Lower lobe of right lung (tissue), 2 donors: ENCODE results near the gene MRPL3. TPM values are rescaled to one million over a fixed set of nuclear protein-coding genes. Genes with fewer than 3 reads are reported as not detected.

Source experiments
- ATAC-seq, 2 donors: fragments of 200-7000 bp; cut with Tn5 transposase; one replicate each; pipeline ENCODE4 v1.9.1; 2020 to 2022; ENCODE audit warnings: mild to moderate bottlenecking in 2 of 2, moderate library complexity in 2 of 2
- DNase-seq: peaks from one replicate; pipeline ENCODE4 v3.0.0-alpha.2; 2020
- H3K27ac ChIP-seq: fragments of 200-600 bp; one replicate; pipeline ENCODE4 v1.8.0; 2022
- H3K27me3 ChIP-seq: fragments of 200-600 bp; one replicate; pipeline ENCODE4 v1.8.0; 2022; ENCODE audit warnings: low read depth
- H3K36me3 ChIP-seq: fragments of 200-600 bp; one replicate; pipeline ENCODE4 v1.8.0; 2022; ENCODE audit warnings: mild to moderate bottlenecking
- H3K4me1 ChIP-seq: fragments of 200-600 bp; one replicate; pipeline ENCODE4 v1.8.0; 2022
- H3K4me3 ChIP-seq: fragments of 200-600 bp; one replicate; pipeline ENCODE4 v1.8.0; 2022; ENCODE audit warnings: mild to moderate bottlenecking
- H3K9me3 ChIP-seq: fragments of 200-600 bp; one replicate; pipeline ENCODE4 v1.8.0; 2022
- intact Hi-C: fragments of 100-400 bp; cut with DNase I; formaldehyde crosslinking; loops from one replicate; pipeline ENCODE4 v1.11.0; 2022
- total RNA-seq: library from RNA; stranded (reverse); fragmentation: NEBNext Ultra II Directional; extraction: Animal tissue kit (Norgen Biotek cat#: 25700); gene quantifications from one replicate; pipeline ENCODE4 v1.2.1, GENCODE V29; 2021
- TF ChIP-seq, protein P1 (sequence below): fragments of 200-600 bp; IDR thresholded peaks from one replicate; pipeline ENCODE4 v1.8.0; 2022; ENCODE audit warnings: antibody characterized with exemption, mild to moderate bottlenecking
- donor health status: DM: no; HTN: yes; CAD: no; lungs with severe emphysema.

MRPL3 gene
- total RNA-seq, 1 donor from 2014 or later, result 48.4 TPM

DNA sequence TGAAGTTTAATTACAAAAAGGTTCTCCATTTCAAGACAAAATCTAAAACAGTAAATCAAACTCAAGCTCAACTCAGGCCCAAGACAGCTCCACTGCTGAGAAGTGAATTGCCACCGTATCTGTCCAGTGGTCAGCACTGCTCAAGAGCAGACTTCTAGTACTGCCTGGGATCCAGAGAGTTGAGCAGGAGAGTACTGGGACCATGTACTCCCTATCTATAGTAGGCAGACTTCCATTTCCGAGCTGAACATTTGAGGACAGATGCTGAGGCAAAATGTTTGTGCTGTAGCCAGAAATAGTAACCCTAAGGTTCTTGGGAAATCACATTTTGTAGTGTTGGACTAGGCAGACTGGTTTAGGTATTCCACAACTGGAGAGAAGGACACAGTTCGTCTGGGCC is 44.1 kb downstream of the MRPL3 start:
- Histone ChIP-seq H3K4me3 (no peak overlapping the region), H3K36me3 (peaks cover 35% of the 10 kb centered on the region), H3K9me3 (no peaks in the 10 kb centered on the region), H3K27ac (no peak overlapping the region), H3K4me1 (no peaks in the 10 kb centered on the region), H3K27me3 (no peaks in the 10 kb centered on the region)
- TF ChIP-seq, protein P1, sequence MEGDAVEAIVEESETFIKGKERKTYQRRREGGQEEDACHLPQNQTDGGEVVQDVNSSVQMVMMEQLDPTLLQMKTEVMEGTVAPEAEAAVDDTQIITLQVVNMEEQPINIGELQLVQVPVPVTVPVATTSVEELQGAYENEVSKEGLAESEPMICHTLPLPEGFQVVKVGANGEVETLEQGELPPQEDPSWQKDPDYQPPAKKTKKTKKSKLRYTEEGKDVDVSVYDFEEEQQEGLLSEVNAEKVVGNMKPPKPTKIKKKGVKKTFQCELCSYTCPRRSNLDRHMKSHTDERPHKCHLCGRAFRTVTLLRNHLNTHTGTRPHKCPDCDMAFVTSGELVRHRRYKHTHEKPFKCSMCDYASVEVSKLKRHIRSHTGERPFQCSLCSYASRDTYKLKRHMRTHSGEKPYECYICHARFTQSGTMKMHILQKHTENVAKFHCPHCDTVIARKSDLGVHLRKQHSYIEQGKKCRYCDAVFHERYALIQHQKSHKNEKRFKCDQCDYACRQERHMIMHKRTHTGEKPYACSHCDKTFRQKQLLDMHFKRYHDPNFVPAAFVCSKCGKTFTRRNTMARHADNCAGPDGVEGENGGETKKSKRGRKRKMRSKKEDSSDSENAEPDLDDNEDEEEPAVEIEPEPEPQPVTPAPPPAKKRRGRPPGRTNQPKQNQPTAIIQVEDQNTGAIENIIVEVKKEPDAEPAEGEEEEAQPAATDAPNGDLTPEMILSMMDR, result no peak
- no peak for DNase-seq
- no peak for ATAC-seq
- intact Hi-C loops, result no loop called here

DNA sequence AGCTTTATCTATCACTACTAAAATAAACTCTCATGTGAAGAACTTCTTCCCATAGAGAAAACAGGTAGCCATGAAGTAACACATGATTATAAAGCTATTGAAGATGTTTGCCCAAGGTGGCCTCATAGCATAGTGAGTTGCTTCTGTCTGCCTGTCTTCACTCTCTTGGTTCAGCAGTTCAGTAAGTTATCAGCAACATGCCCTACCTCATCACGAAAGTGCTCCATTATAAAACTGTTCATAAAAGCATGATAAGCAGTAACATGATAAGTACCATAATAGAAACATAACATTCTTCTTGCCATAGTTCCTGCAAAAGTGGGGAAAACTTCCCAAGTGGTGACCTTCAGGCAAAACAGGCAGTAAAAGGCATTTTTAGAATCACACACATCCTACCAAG is 45.6 kb downstream of the MRPL3 start:
- H3K27me3 ChIP-seq, result no peaks in the 10 kb centered on the region
- no peaks in the 10 kb centered on the region for H3K9me3 ChIP-seq
- H3K36me3 ChIP-seq, result peaks cover 29% of the 10 kb centered on the region
- no peak overlapping the region for H3K4me3 ChIP-seq
- DNase-seq (no peak), ATAC-seq (no peak)
- no peak overlapping the region for H3K27ac ChIP-seq
- no peaks in the 10 kb centered on the region for H3K4me1 ChIP-seq
- intact Hi-C loops, result no loop called here
- TF ChIP-seq, protein P1, result no peak

DNA sequence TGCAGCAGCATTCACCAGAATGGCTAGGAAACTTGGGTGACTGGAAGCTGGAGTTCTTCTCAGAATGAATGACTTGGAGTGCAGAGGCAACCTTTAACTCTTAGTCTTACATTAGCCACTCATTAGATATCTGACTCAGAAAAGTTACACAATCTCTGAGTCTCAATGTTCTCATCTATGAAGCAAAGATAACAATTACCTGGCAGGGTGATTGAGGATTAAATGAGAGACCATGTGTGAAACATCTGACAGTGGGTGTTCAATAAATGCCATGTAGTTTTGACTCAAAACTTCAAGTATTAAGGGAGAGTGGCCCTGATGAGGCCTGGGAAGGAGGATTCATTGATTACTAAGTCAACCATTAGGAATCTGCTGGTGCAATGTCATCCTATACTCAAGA is 48.3 kb downstream of the MRPL3 start:
- ATAC-seq, result no peak
- TF ChIP-seq, protein P1, result no peak
- intact Hi-C loops, result no loop called here
- no peak overlapping the region for H3K27ac ChIP-seq
- no peak overlapping the region for H3K4me3 ChIP-seq
- H3K9me3 ChIP-seq, result no peaks in the 10 kb centered on the region
- H3K27me3 ChIP-seq, result no peaks in the 10 kb centered on the region
- no peaks in the 10 kb centered on the region for H3K4me1 ChIP-seq
- peaks cover 6% of the 10 kb centered on the region for H3K36me3 ChIP-seq
- no peak for DNase-seq

DNA sequence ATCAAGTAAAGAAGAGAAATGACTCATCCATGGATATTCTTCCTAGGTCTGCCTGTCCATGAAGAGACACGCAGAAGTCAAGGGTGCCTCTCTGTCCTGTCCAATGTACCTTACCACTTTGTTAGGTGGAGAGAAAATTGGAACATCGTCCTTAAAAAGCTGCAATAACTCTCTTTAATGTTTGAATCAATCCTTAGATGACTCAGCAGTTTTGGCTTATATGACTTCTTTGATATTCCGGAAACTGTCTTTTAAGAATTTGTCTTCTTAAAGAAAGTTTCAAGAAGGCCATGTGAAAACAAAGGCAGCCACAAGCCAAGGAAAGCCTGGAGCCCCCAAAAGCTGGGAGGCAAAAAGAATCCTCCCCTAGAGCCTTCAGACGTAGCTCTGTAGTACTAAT is 49.2 kb downstream of the MRPL3 start:
- Histone ChIP-seq H3K27me3 (no peaks in the 10 kb centered on the region), H3K9me3 (no peaks in the 10 kb centered on the region), H3K36me3 (no peaks in the 10 kb centered on the region), H3K27ac (no peak overlapping the region), H3K4me1 (no peaks in the 10 kb centered on the region), H3K4me3 (no peak overlapping the region)
- intact Hi-C loops, result no loop called here
- TF ChIP-seq, protein P1, result no peak
- ATAC-seq (no peak), DNase-seq (no peak)

DNA sequence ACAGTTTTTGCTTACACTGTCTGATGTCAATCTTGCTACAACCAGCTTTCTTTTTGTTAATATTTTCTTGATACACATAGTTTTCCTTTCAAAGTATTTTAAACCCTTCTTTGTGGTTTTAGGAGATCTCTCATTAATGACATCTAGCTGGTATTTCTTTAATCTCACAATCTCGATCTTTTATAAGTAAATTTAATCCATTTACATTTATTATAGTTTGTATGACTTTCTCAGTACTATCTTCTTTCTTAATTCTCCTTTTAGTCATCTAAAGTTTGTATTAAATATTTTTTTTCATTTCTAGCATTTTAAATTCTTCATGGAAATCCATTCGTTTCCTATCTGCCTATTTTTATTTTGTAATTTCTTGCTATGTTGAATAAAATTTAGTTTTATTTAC is 55.4 kb downstream of the MRPL3 start:
- DNase-seq (no peak), ATAC-seq (no peak)
- Histone ChIP-seq H3K4me1 (no peaks in the 10 kb centered on the region), H3K36me3 (no peaks in the 10 kb centered on the region), H3K9me3 (peaks cover 10% of the 10 kb centered on the region), H3K27ac (no peak overlapping the region), H3K4me3 (no peak overlapping the region), H3K27me3 (no peaks in the 10 kb centered on the region)
- intact Hi-C loops, result no loop called here
- TF ChIP-seq, protein P1, result no peak

DNA sequence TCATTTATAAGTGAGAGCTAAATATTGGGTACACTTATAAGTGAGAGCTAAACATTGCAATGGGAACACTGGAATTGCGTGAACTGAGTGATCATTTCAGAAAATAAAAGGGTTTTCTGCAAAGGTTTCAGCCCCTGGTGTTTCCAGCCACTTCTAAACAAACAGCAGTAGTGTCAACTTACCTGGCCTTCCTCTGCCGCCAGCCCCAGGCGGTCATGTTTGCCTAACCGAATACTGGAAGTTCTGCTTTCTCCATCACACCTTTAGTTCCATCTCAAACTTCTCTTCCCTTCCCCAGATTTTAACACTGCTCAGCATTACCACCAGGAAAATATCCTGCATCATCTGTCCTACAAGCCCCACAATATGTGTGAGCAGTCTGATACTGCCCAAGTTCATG is 58.6 kb downstream of the MRPL3 start:
- intact Hi-C loops, result no loop called here

More for the DNA sequence above, 58.6 kb downstream of the MRPL3 start:
- no peaks in the 10 kb centered on the region for H3K36me3 ChIP-seq
- DNase-seq (no peak), ATAC-seq (no peak)
- no peaks in the 10 kb centered on the region for H3K27me3 ChIP-seq
- H3K4me3 ChIP-seq, result no peak overlapping the region
- H3K27ac ChIP-seq, result no peak overlapping the region
- H3K4me1 ChIP-seq, result no peaks in the 10 kb centered on the region
- H3K9me3 ChIP-seq, result peaks cover 10% of the 10 kb centered on the region
- TF ChIP-seq, protein P1, result no peak
